ENCODE results near the gene ADGRF3. TPM values are rescaled to one million over a fixed set of nuclear protein-coding genes. Genes with fewer than 3 reads are reported as not detected.

The ADGRF3 gene
- total and polyA plus RNA-seq, 10 of the 15 experiments (the other 5 are each of a cell fraction or from before 2014, with no cell fraction given), result 0.03 to 3.1 (median 0.84) TPM

GRCh38 chr2:26345545-26346453 lies 790 bp downstream of the ADGRF3 start, which contains the start of gene SELENOI (continued):
- TF ChIP-seq PKNOX1 (IDR thresholded peaks at IDR 0.05), result peak; percentile 99
- TF ChIP-seq IRF3 (IDR thresholded peaks at IDR 0.05), result peak; percentile 78
- TF ChIP-seq RAD51 (IDR thresholded peaks at IDR 0.05), result no peak
- peak in 1 of 2 experiments; percentile 33; a peak in 1 of 3 replicates for TF ChIP-seq EGR1 (IDR thresholded peaks at IDR 0.05; ENCODE audit: borderline replicate concordance in 1 of 2, low read depth in 2 of 2, low read length in 2 of 2)
- TF ChIP-seq ATF2 (IDR thresholded peaks at IDR 0.05; ENCODE audit: low read length), result no peak
- peak; percentile 54; the same call in 1 of the 2 replicates for TF ChIP-seq MXI1 (IDR thresholded peaks at IDR 0.05; ENCODE audit: low read depth, low read length)
- no peak for TF ChIP-seq SPI1 (IDR thresholded peaks at IDR 0.05; ENCODE audit: borderline replicate concordance, insufficient read depth, low read depth, low read length)
- no peak for TF ChIP-seq BCLAF1 (IDR thresholded peaks at IDR 0.05)
- TF ChIP-seq NBN (IDR thresholded peaks at IDR 0.05), result peak; percentile 94
- TF ChIP-seq ZNF217 (IDR thresholded peaks at IDR 0.05), result no peak
- peak; percentile 61; the same call in 2 of the 3 replicates for TF ChIP-seq POU2F2 (IDR thresholded peaks at IDR 0.05; ENCODE audit: borderline replicate concordance, low read depth, low read length)
- TF ChIP-seq FOXM1 (IDR thresholded peaks at IDR 0.05; ENCODE audit: low read depth, low read length), result no peak
- 0 out of 2 replicates have a peak, but pooled peaks have one; percentile 9 for TF ChIP-seq CEBPZ (IDR thresholded peaks at IDR 0.05; ENCODE audit: low read depth, low read length)
- TF ChIP-seq ZNF622 (IDR thresholded peaks at IDR 0.05), result no peak
- peak; percentile 77 for TF ChIP-seq TAF1 (IDR thresholded peaks at IDR 0.05; ENCODE audit: borderline replicate concordance, low read depth, low read length)
- TF ChIP-seq PAX8 (IDR thresholded peaks at IDR 0.05), result no peak
- TF ChIP-seq ESRRA (IDR thresholded peaks at IDR 0.05; ENCODE audit: low read length), result no peak
- no peak for TF ChIP-seq ELK1 (IDR thresholded peaks at IDR 0.05; ENCODE audit: low read depth, low read length)

Measured in GM12878 (cell line).